Sigmoid colon (tissue), 4 donors: ENCODE data around the gene WNT9A.

Experiments used
- POLR2AphosphoS5 ChIP-seq, 4 donors: sonication (generic); formaldehyde crosslinking; IDR thresholded peaks; one replicate each; pipeline ENCODE4 v1.6.1; 2017; ENCODE audit warnings: antibody characterized with exemption in 4 of 4
- TF ChIP-seq, protein P1 (sequence below), 4 experiments: fragments of 450-650 bp in 3 of 4; fragments of 200-600 bp in 1 of 4; IDR thresholded peaks; one replicate each; pipeline ENCODE4 v1.5.1; 2016 to 2019; ENCODE audit warnings: antibody characterized with exemption in 4 of 4, mild to moderate bottlenecking in 3 of 4, moderate library complexity in 2 of 4

GRCh38 chr1:227896710-227897655, 50.7 kb downstream of the WNT9A start:
- TF ChIP-seq POLR2AphosphoS5 (IDR thresholded peaks at IDR 0.05) = no peak
- TF ChIP-seq, protein P1, sequence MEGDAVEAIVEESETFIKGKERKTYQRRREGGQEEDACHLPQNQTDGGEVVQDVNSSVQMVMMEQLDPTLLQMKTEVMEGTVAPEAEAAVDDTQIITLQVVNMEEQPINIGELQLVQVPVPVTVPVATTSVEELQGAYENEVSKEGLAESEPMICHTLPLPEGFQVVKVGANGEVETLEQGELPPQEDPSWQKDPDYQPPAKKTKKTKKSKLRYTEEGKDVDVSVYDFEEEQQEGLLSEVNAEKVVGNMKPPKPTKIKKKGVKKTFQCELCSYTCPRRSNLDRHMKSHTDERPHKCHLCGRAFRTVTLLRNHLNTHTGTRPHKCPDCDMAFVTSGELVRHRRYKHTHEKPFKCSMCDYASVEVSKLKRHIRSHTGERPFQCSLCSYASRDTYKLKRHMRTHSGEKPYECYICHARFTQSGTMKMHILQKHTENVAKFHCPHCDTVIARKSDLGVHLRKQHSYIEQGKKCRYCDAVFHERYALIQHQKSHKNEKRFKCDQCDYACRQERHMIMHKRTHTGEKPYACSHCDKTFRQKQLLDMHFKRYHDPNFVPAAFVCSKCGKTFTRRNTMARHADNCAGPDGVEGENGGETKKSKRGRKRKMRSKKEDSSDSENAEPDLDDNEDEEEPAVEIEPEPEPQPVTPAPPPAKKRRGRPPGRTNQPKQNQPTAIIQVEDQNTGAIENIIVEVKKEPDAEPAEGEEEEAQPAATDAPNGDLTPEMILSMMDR (IDR thresholded peaks at IDR 0.05) = no peak
